NCI-H1694 treated with DMSO at 0.1 percent for 48 hours (cell line): Measurements from ENCODE around the gene FAM24A.

Source experiments
- DNase-seq: peaks from one replicate; lab custom pipeline; 2025; lab: John Stamatoyannopoulos, UW

Gene FAM24A

DNA sequence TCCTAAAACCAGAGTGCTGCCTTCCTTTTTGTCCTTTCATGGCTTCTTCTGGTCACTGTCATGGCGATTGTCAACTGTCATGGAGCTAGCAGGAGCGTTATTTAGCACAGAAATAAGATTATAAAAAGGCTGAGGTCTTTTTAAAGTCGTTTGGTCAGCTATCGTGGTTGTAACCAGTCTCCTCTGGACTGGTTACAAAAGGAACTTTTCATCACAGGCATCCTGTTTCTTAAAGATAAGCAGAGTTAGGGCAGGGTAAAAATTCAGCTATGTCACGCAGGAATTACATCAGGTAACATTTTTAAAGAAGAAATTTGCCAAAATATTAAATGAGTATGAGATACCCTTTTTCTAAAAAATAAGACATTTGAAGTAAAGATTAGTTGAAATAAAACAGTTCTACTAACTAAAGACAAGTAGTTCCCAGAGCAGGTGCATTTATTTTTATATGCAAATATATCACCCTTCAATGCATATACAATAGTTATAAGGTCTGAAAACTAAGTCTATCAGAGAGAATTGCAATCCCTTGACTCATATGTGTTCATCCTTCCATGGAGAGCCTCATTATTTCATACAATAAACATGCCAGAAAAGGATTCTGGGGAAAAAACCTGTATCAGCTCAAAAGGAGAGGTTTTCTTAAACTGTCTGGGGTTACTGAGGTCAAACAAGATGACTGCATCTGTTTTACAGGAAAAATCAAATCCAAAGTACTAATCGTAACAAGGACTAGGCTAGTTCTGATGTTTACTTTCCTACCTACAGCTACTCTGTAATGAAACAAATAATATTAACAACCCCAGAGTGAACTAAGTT is 20.9 kb downstream of the FAM24A start:
- DNase-seq = no peak

DNA sequence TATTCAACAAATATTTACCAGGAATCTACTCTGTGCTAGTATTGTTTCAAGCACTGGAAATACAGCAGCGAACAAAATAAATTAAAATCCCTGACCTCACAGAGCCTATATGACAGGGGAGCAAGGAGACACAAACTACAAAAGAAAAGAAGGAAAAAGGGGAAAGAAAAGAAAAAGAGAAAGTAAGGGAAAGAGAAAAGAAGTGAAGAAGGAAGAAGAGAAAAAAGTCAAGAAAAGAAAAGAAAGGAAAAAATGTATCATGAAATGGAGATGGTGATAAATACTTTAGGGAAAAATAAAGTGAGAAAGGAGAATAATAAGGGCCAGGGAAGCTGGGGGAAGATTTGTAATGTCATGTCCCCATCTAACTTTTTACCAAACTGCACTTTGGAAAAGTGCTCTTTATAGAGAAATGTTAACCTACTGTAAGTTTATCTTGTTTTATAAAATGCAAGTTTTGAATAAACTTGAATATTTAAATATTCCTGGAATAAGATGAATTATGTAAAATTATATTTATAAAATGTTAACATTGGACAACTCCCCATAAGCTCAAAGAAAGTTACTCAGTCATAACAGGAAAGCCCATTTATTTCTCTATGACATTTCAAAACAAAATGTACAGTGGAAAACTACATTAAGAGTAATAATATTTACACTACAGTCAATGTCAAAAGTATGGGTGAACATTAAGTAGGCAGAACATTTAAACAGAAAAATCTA is 28.9 kb downstream of the FAM24A start:
- no peak for DNase-seq

DNA sequence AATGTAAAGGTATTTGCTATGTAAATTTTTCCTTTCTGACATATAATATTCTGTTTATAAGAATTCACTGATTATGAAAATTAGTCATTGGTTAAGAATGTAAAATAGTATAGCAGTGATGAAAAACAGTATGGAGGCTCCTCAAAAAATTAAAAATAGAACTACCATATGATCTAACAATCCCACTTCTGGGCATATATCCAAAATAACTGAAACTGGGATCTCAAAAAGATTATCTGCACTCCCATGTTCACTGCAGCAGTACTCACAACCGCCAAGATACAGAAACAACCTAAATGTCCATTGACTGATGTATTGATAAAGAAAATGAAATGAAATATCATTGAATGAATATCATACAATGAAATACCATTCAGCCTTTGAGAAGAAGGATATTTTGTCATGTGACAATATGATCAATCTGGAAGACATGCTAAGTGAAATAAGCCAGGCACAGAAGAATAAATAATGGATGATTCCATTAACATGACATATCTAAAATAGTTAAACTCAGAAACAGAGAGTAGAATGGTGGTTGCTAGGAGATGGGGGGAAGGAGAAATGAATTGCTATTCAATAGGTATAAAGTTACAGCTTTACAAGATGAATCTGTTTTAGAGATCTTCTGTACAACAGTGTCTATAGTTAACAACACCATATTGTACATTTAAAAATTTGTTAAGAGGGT is 29.6 kb downstream of the FAM24A start:
- DNase-seq = no peak

GRCh38 chr10:122949296-122949695 is 38.9 kb downstream of the FAM24A start:
- DNase-seq = no peak

DNA sequence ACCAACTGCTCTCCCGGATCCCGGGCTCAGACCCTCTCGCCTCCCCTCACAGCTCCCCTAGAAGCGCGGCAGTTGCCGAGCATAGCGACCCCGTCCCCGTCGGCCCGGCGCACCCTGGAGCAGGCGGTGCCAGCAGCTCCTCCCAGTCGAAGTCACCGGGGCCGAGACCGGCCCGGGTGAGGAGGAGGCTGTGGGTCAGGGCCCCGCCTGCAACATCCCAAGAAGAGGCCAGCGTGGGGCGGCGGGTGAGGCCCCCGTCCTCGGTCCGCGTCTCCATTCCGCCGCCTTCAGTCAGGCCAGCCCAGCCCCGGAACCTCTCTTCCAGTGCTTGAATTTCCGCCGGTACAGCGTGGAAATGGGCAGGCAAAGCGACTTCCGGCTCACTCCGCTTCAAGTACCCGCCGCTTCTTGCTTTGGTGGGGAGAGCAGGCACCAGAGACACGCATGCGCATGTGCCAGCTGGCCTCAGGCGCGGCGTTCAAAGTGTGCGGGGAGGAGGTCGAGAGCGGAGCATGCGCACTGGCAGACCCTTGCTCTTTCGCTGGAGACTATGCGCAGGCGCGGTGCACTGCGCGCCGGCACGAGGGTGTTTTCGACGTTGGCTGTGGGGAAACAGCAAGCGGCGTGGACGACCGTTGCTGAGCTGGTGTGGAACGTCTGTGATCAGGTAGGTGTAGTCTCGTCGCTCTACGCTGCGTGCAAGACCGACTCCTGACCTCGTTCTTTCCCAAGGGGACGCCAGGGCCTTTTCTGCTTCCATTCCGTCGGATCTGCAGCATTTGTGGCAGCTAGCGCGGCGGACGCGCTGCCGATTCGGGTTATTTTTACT is 43.7 kb downstream of the FAM24A start, which contains the start of gene C10orf88:
Gene C10orf88 (minus strand): TSS at position 326 of the 829 bp plus-strand sequence. CDS start 49 bp downstream, at position 277.
- peak; percentile 83 for DNase-seq

- no peak for DNase-seq
Measured at GRCh38 chr10:122954731-122955050, 44.3 kb downstream of the FAM24A start.

- DNase-seq = no peak
Measured at GRCh38 chr10:122955892-122956291, 45.5 kb downstream of the FAM24A start.

DNA sequence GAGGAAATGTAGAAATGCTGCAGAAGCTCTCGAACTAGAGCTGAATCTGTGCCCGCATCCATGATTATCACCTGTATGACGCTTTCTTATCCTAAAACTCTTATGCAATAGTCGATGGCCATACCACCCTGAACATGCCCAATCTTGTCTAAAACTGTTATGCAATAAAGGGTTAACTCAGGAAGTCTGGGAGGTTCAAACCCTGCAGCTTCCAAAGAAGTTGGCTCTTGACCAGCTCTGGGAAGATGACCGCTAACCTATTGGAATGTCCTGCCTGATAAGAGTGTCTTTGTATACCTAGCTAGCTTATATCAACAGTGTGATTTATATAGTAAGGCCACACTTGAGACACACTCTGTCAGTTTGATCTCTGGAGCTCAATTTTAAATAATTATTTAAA is 47.1 kb downstream of the FAM24A start:
- DNase-seq = no peak

DNA sequence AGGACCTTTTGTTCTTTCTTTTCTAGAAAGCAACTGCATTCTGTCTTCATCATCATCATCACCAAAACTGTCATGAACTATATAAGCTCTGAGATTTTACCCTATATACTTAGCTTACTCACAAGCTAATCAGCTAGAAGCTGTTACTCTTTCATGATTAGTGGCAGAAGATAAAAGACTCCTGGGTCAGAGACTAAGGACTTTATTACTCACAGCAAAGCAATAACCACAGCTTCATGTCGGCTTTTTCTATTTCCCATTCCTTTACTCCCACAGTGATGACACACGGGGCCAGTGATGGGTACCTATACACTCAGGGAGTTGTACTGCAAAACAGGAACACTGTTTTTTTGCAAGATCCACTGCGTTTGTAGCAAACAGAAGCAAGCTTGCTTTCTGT is 52.0 kb downstream of the FAM24A start:
- DNase-seq = no peak
